H1 (cell line): ENCODE data around the gene SPCS3. TPM values are rescaled to one million over a fixed set of nuclear protein-coding genes. Genes with fewer than 3 reads are reported as not detected.

Experiments used
- RNF2 ChIP-seq: fragments of 200-900, 300-1000 bp; sonication (generic); IDR thresholded peaks from 2 replicates; pipeline ENCODE4 v1.7.1; 2016; ENCODE audit warnings: borderline replicate concordance, low read depth, mild to moderate bottlenecking, antibody characterized with exemption, low read length; ENCODE audit not compliant: poor library complexity, severe bottlenecking; ENCODE audit errors: missing control alignments
- SRF ChIP-seq: IDR thresholded peaks from 2 replicates; pipeline ENCODE4 v1.6.1; 2011; ENCODE audit warnings: mild to moderate bottlenecking, low read depth, low read length, moderate library complexity
- polyA plus RNA-seq, 7 experiments: library from polyadenylated mRNA; depleted of rRNA in 3 of 7; stranded (reverse) in 5 of 7; unstranded in 2 of 7; fragments of >200 nt in 5 of 7; fragments of 200-250 nt in 2 of 7; gene quantifications; 1 replicate in 5 of 7; 2 replicates in 1 of 7; 4 replicates in 1 of 7; pipeline versions ENCODE4 v1.2.1 to v1.2.3, GENCODE V29; 2011 to 2013; ENCODE audit warnings: missing spikeins in 2 of 7, mixed read lengths in 2 of 7
- total RNA-seq: library from RNA; stranded (reverse); fragmentation: NEBNext Ultra II Directional; extraction: Animal tissue kit (Norgen Biotek cat#: 25700); gene quantifications from 2 replicates; pipeline ENCODE4 v1.2.1, GENCODE V29; 2021

The SPCS3 gene
- total and polyA plus RNA-seq, 2 of the 8 experiments (the other 6 are each of a cell fraction or from before 2014, with no cell fraction given), result 18.4 to 117 TPM

DNA sequence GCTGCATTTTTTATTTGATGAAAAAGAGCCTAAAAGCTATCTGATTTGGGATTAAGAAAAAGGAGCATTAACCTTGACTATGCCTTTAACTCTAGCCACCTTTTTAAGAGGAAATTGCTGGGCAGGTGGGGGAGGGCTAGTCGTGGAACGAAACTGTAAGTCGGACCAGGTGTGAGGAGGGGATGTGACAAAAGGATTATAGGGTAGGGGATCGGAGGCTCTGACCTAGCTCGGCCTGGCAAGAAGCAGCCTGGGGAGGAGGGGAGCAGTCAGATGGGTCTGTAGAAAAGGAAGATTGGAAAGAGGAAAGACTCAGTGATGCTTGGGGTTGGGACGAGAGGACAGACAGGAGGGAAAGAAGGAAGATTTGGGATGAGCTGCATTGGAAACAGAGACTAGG lies 21.1 kb upstream of the SPCS3 start (continued):
- TF ChIP-seq RNF2 (no peak), SRF (no peak)
